Fibroblast of lung (primary cell): ENCODE measurements around the gene ZXDC. TPM values are rescaled to one million over a fixed set of nuclear protein-coding genes. Genes with fewer than 3 reads are reported as not detected.

Source experiments
- DNase-seq, 2 donors: peaks; one replicate each; pipeline versions ENCODE4 v3.0.0 to v3.0.0-alpha.2; 2010; ENCODE audit warnings: low read depth in 2 of 2
- H2AFZ ChIP-seq: 2 replicates; pipeline ENCODE4 v1.5.1; 2012; ENCODE audit warnings: low read length, control low read depth, inconsistent platforms
- H3K27ac ChIP-seq: 2 replicates; pipeline ENCODE4 v1.5.1; 2011; ENCODE audit warnings: low read length, control low read depth; ENCODE audit not compliant: insufficient read depth
- H3K27me3 ChIP-seq: 2 replicates; pipeline ENCODE4 v1.5.1; 2011; ENCODE audit warnings: mild to moderate bottlenecking, low read length; ENCODE audit not compliant: control insufficient read depth, insufficient read depth
- H3K36me3 ChIP-seq: 2 replicates; pipeline ENCODE4 v1.5.1; 2011; ENCODE audit warnings: low read length; ENCODE audit not compliant: control insufficient read depth, insufficient read depth
- H3K4me1 ChIP-seq: 2 replicates; pipeline ENCODE4 v1.5.1; 2011; ENCODE audit warnings: low read length; ENCODE audit not compliant: control insufficient read depth, insufficient read depth; ENCODE audit errors: extremely low read depth
- H3K4me2 ChIP-seq: 2 replicates; pipeline ENCODE4 v1.5.1; 2011; ENCODE audit warnings: low read length, control low read depth; ENCODE audit not compliant: insufficient read depth; ENCODE audit errors: extremely low read depth
- H3K4me3 ChIP-seq, 4 experiments: fragments of 200-600 bp in 1 of 4; sonication (generic) in 1 of 4; replicated peaks in 1 of 4; 2 replicates each; pipeline ENCODE4 v1.5.1; 2011 to 2016; ENCODE audit warnings: low read length in 4 of 4, low read depth in 3 of 4, mild to moderate bottlenecking in 3 of 4, control low read depth in 2 of 4, inconsistent platforms in 1 of 4, mixed read lengths in 1 of 4; ENCODE audit not compliant: insufficient read depth in 1 of 4; ENCODE audit errors: control extremely low read depth in 1 of 4
- H3K79me2 ChIP-seq: 2 replicates; pipeline ENCODE4 v1.5.1; 2012; ENCODE audit warnings: mild to moderate bottlenecking, low read length, inconsistent platforms; ENCODE audit not compliant: control insufficient read depth, insufficient read depth
- H3K9ac ChIP-seq: 2 replicates; pipeline ENCODE4 v1.5.1; 2011; ENCODE audit warnings: mild to moderate bottlenecking, low read length, control low read depth; ENCODE audit not compliant: insufficient read depth
- H3K9me3 ChIP-seq: 2 replicates; pipeline ENCODE4 v1.5.1; 2012; ENCODE audit warnings: low read depth, low read length; ENCODE audit not compliant: control insufficient read depth, insufficient read depth
- H4K20me1 ChIP-seq: 2 replicates; pipeline ENCODE4 v1.5.1; 2011; ENCODE audit warnings: low read length; ENCODE audit not compliant: control insufficient read depth, insufficient read depth; ENCODE audit errors: extremely low read depth
- CTCF ChIP-seq, 2 donors: IDR thresholded peaks in 1 of 2; conservative IDR thresholded peaks in 1 of 2; 1 replicate in 1 of 2; 2 replicates in 1 of 2; pipeline ENCODE4 v1.5.1; 2011 to 2012; ENCODE audit warnings: low read length in 2 of 2, control low read depth in 1 of 2, inconsistent platforms in 1 of 2, low read depth in 1 of 2, mild to moderate bottlenecking in 1 of 2
- EZH2 ChIP-seq: IDR thresholded peaks from 2 replicates; pipeline ENCODE4 v1.5.1; 2012; ENCODE audit warnings: low read length, control low read depth, mild to moderate bottlenecking; ENCODE audit errors: missing control alignments
- polyA plus RNA-seq, 2 donors: library from polyadenylated mRNA; depleted of rRNA in 1 of 2; stranded (reverse) in 1 of 2; unstranded in 1 of 2; fragments of >200 nt; gene quantifications; 2 replicates each; pipeline ENCODE4 v1.2.1, GENCODE V29; 2011 to 2012; ENCODE audit warnings: missing spikeins in 1 of 2
- total RNA-seq: library from RNA; depleted of rRNA; stranded (reverse); fragments of >200 nt; gene quantifications from 2 replicates; pipeline ENCODE4 v1.2.1, GENCODE V29; 2014

The ZXDC gene
- total and polyA plus RNA-seq, 2 donors (not counting 1 experiment from before 2014, with no cell fraction given), result 5.9 to 17.8 TPM

GRCh38 chr3:126442856-126443242, 32.8 kb downstream of the ZXDC start:
- no peak for DNase-seq
- Histone ChIP-seq H3K27me3 (no peaks in the 10 kb centered on the region), H3K4me3 (no peak overlapping the region), H3K4me2 (no peak overlapping the region), H4K20me1 (peaks cover 2% of the 10 kb centered on the region), H3K9me3 (no peaks in the 10 kb centered on the region), H3K36me3 (no peaks in the 10 kb centered on the region), H2AFZ (no peak overlapping the region), H3K9ac (no peak overlapping the region), H3K79me2 (no peaks in the 10 kb centered on the region), H3K27ac (no peak overlapping the region), H3K4me1 (peaks cover 5% of the 10 kb centered on the region)
- TF ChIP-seq CTCF (conservative IDR thresholded peaks at IDR 0.05 in 1 of 2, IDR thresholded peaks at IDR 0.05 in 1 of 2; ENCODE audit: low read depth in 1 of 2, low read length in 2 of 2), result no peak
- no peak for TF ChIP-seq EZH2

- no peak overlapping the region for H3K27ac ChIP-seq
- H3K36me3 ChIP-seq, result no peaks in the 10 kb centered on the region
- no peaks in the 10 kb centered on the region for H3K9me3 ChIP-seq
- H4K20me1 ChIP-seq, result peaks cover 2% of the 10 kb centered on the region
- H3K27me3 ChIP-seq, result no peaks in the 10 kb centered on the region
- H3K79me2 ChIP-seq, result no peaks in the 10 kb centered on the region
- no peaks in the 10 kb centered on the region for H3K4me1 ChIP-seq
- no peak overlapping the region for H3K4me2 ChIP-seq
- no peak overlapping the region for H3K4me3 ChIP-seq
- no peak overlapping the region for H2AFZ ChIP-seq
- TF ChIP-seq EZH2 (no peak), CTCF (conservative IDR thresholded peaks at IDR 0.05 in 1 of 2, IDR thresholded peaks at IDR 0.05 in 1 of 2; ENCODE audit: low read depth in 1 of 2, low read length in 2 of 2) (no peak)
- DNase-seq, result peak in 1 of 2 donors; percentile 18
- no peak overlapping the region for H3K9ac ChIP-seq
These were observed 33.4 kb downstream of the ZXDC start for GRCh38 chr3:126442094-126442855.

GRCh38 chr3:126441256-126441880, 34.3 kb downstream of the ZXDC start:
- Histone ChIP-seq H3K9ac (no peak overlapping the region), H3K9me3 (no peaks in the 10 kb centered on the region), H3K4me3 (no peak overlapping the region)

More at GRCh38 chr3:126441256-126441880, 34.3 kb downstream of the ZXDC start:
- no peak overlapping the region for H3K27ac ChIP-seq
- H2AFZ ChIP-seq, result no peak overlapping the region
- no peaks in the 10 kb centered on the region for H3K79me2 ChIP-seq
- DNase-seq, result no peak
- no peaks in the 10 kb centered on the region for H3K4me1 ChIP-seq
- no peak overlapping the region for H3K4me2 ChIP-seq
- H4K20me1 ChIP-seq, result peaks cover 2% of the 10 kb centered on the region
- no peak for TF ChIP-seq CTCF (conservative IDR thresholded peaks at IDR 0.05 in 1 of 2, IDR thresholded peaks at IDR 0.05 in 1 of 2; ENCODE audit: low read depth in 1 of 2, low read length in 2 of 2)
- TF ChIP-seq EZH2, result no peak
- H3K27me3 ChIP-seq, result no peaks in the 10 kb centered on the region
- no peaks in the 10 kb centered on the region for H3K36me3 ChIP-seq
